Upper lobe of left lung (tissue), 4 donors: ENCODE data around the gene ITGAL.

ENCODE experiments used
- CTCF ChIP-seq, 6 experiments: fragments of 450-650 bp in 4 of 6; fragments of 200-600 bp in 2 of 6; sonication (generic) in 2 of 6; IDR thresholded peaks; one replicate each; pipeline ENCODE4 v1.5.1; 2016 to 2019; ENCODE audit warnings: antibody characterized with exemption in 6 of 6
- POLR2A ChIP-seq, 4 donors: fragments of 450-650 bp; IDR thresholded peaks; one replicate each; pipeline ENCODE4 v1.5.1; 2016 to 2017; ENCODE audit warnings: antibody characterized with exemption in 4 of 4, mild to moderate bottlenecking in 2 of 4

DNA sequence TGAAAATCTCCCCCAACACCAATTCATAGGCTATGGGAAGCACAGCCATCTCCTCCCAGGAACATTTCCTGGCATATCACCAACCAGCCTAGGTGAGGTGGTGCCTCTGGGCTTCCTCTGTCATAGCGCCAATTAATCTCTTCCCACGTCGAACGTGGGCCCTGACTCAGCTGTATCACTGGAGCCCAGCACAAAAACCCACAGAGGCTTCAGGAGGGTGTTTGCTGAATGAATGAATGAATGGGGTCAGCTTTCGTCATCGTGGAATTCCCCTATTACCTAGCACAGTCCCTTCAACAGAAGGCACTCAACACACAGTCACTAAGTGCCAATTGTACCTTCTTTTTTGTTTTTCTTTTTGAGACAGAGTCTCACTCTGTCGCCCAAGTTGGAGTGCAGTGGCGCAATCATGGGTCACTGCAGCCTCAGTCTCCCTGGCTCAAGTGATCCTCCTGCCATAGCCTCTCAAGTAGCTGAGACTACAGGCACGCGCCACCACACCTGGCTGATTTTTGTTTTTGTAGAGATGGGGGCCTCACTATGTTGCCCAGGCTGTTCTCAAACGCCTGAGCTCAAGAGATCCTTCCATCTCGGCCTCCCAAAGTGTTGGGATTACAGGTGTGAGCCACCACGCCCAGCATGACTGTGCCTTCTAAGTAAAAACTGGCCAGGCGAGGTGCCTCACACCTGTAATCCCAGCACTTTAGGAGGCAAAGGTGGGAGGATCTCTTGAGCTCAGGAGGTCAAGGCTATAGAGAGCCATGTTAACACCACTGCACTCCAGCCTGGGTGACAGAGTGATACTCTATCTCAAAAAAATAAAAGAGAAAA, 94.8 kb downstream of the ITGAL start:
- TF ChIP-seq POLR2A (IDR thresholded peaks at IDR 0.05) (no peak), CTCF (IDR thresholded peaks at IDR 0.05) (no peak)
